Measurements from ENCODE around the gene ESPN. TPM values are rescaled to one million over a fixed set of nuclear protein-coding genes. Genes with fewer than 3 reads are reported as not detected.
"Not testable (repeated sequence)": the region's sequence is repeated elsewhere in the genome, so short reads cannot be mapped to it uniquely, and the experiment has no call there.

Gene ESPN
- total RNA-seq, 1 experiment from 2014 or later = 2.2 TPM

GRCh38 chr1:6389971-6390370 is 34.6 kb upstream of the ESPN start:
- Mint-ChIP-seq H3K27ac (ENCODE audit: unreplicated experiment) (no peak overlapping the region), H3K4me1 (ENCODE audit: low read depth, unreplicated experiment) (peaks cover 19% of the 10 kb centered on the region), H3K36me3 (ENCODE audit: insufficient read depth, unreplicated experiment) (peaks cover 28% of the 10 kb centered on the region), H3K4me3 (ENCODE audit: low read depth, unreplicated experiment) (no peak overlapping the region), H3K9me3 (ENCODE audit: low read depth, unreplicated experiment) (no peaks in the 10 kb centered on the region), H3K27me3 (ENCODE audit: unreplicated experiment) (no peaks in the 10 kb centered on the region)
- DNase-seq = no peak
- intact Hi-C loops (cut with micrococcal nuclease; ENCODE audit: unreplicated experiment) = no loop called here
- no peak for TF ChIP-seq CTCF (IDR thresholded peaks at IDR 0.05; ENCODE audit: unreplicated experiment)
- CTCF ChIA-PET = no interaction called here
- BruUV-seq (replicated peaks) = TSS peak; percentile 11

GRCh38 chr1:6391951-6392808 is 32.4 kb upstream of the ESPN start:
- intact Hi-C loops (cut with micrococcal nuclease; ENCODE audit: unreplicated experiment) = no loop called here

GRCh38 chr1:6392809-6393399 is 31.7 kb upstream of the ESPN start:
- Mint-ChIP-seq H3K4me1 (ENCODE audit: low read depth, unreplicated experiment) (no peaks in the 10 kb centered on the region), H3K27me3 (ENCODE audit: unreplicated experiment) (peaks cover 6% of the 10 kb centered on the region), H3K4me3 (ENCODE audit: low read depth, unreplicated experiment) (peak overlapping the region; percentile 73), H3K9me3 (ENCODE audit: low read depth, unreplicated experiment) (no peaks in the 10 kb centered on the region), H3K27ac (ENCODE audit: unreplicated experiment) (no peak overlapping the region), H3K36me3 (ENCODE audit: insufficient read depth, unreplicated experiment) (peaks cover 23% of the 10 kb centered on the region)
- intact Hi-C loops (cut with micrococcal nuclease; ENCODE audit: unreplicated experiment) = no loop called here
- no peak for DNase-seq
- no peak for TF ChIP-seq CTCF (IDR thresholded peaks at IDR 0.05; ENCODE audit: unreplicated experiment)
- BruUV-seq (replicated peaks) = no TSS peak
- CTCF ChIA-PET = interaction anchor here (0.6 kb wide), 2 partner anchors 49 to 86 kb away, joined by 6 read pairs; no protein-coding TSS in a partner anchor

More at GRCh38 chr1:6391951-6392808, 32.4 kb upstream of the ESPN start:
- Mint-ChIP-seq H3K36me3 (ENCODE audit: insufficient read depth, unreplicated experiment) (peaks cover 23% of the 10 kb centered on the region), H3K27me3 (ENCODE audit: unreplicated experiment) (no peaks in the 10 kb centered on the region), H3K4me3 (ENCODE audit: low read depth, unreplicated experiment) (peak overlapping the region; percentile 73), H3K27ac (ENCODE audit: unreplicated experiment) (no peak overlapping the region), H3K9me3 (ENCODE audit: low read depth, unreplicated experiment) (no peaks in the 10 kb centered on the region), H3K4me1 (ENCODE audit: low read depth, unreplicated experiment) (no peaks in the 10 kb centered on the region)
- no peak for DNase-seq
- no peak for TF ChIP-seq CTCF (IDR thresholded peaks at IDR 0.05; ENCODE audit: unreplicated experiment)
- TSS peak; percentile 35 for BruUV-seq (replicated peaks)
- CTCF ChIA-PET = interaction anchor here (0.6 kb wide), 1 partner anchor 48 kb away, joined by 6 read pairs; no protein-coding TSS in a partner anchor

GRCh38 chr1:6393400-6394187 is 31.0 kb upstream of the ESPN start, which contains the start of gene ACOT7:
TSS of gene ACOT7 (minus strand) at chr1:6393767. CDS start at chr1:6393399, 368 bp downstream.
- TSS peak; percentile 96 for BruUV-seq (replicated peaks)
- DNase-seq = peak; percentile 84

GRCh38 chr1:6395130-6395529 is 29.4 kb upstream of the ESPN start:
- Mint-ChIP-seq H3K27me3 (ENCODE audit: unreplicated experiment) (peaks cover 23% of the 10 kb centered on the region), H3K36me3 (ENCODE audit: insufficient read depth, unreplicated experiment) (peaks cover 23% of the 10 kb centered on the region)
- H3K4me3 Mint-ChIP-seq (ENCODE audit: low read depth, unreplicated experiment); BruUV-seq (replicated peaks); intact Hi-C loops (cut with micrococcal nuclease; ENCODE audit: unreplicated experiment); H3K27ac Mint-ChIP-seq (ENCODE audit: unreplicated experiment); CTCF ChIA-PET; H3K4me1 Mint-ChIP-seq (ENCODE audit: low read depth, unreplicated experiment); DNase-seq; H3K9me3 Mint-ChIP-seq (ENCODE audit: low read depth, unreplicated experiment): not testable (repeated sequence)

More at GRCh38 chr1:6393400-6394187, 31.0 kb upstream of the ESPN start, which contains the start of gene ACOT7:
- Mint-ChIP-seq H3K4me1 (ENCODE audit: low read depth, unreplicated experiment) (no peaks in the 10 kb centered on the region), H3K27me3 (ENCODE audit: unreplicated experiment) (peaks cover 13% of the 10 kb centered on the region), H3K4me3 (ENCODE audit: low read depth, unreplicated experiment) (peak within 1 kb of the TSS; percentile 73), H3K36me3 (ENCODE audit: insufficient read depth, unreplicated experiment) (peaks cover 23% of the 10 kb centered on the region), H3K9me3 (ENCODE audit: low read depth, unreplicated experiment) (no peaks in the 10 kb centered on the region), H3K27ac (ENCODE audit: unreplicated experiment) (peak within 1 kb of the TSS; percentile 74)
- no peak for TF ChIP-seq CTCF (IDR thresholded peaks at IDR 0.05; ENCODE audit: unreplicated experiment)
- CTCF ChIA-PET = interaction anchor here (0.6 to 0.7 kb wide), 3 partner anchors 29 to 142 kb away, joined by 3 to 6 read pairs (median 3); no protein-coding TSS in a partner anchor
- intact Hi-C loops (cut with micrococcal nuclease; ENCODE audit: unreplicated experiment) = no loop called here

- intact Hi-C loops (cut with micrococcal nuclease; ENCODE audit: unreplicated experiment); H3K9me3 Mint-ChIP-seq (ENCODE audit: low read depth, unreplicated experiment); DNase-seq; H3K27ac Mint-ChIP-seq (ENCODE audit: unreplicated experiment); H3K4me1 Mint-ChIP-seq (ENCODE audit: low read depth, unreplicated experiment); H3K4me3 Mint-ChIP-seq (ENCODE audit: low read depth, unreplicated experiment); BruUV-seq (replicated peaks): not testable (repeated sequence)
- H3K27me3 Mint-ChIP-seq (ENCODE audit: unreplicated experiment) = peaks cover 23% of the 10 kb centered on the region
- H3K36me3 Mint-ChIP-seq (ENCODE audit: insufficient read depth, unreplicated experiment) = peaks cover 23% of the 10 kb centered on the region
- CTCF ChIA-PET = interaction anchor here (0.5 kb wide), 1 partner anchor 59 kb away, joined by 3 read pairs; no protein-coding TSS in a partner anchor
Observed at GRCh38 chr1:6395781-6396244, 28.8 kb upstream of the ESPN start.

Data from Calu3 (cell line).